ENCODE measurements around the gene RIPK4.
"Not testable (repeated sequence)": the region's sequence is repeated elsewhere in the genome, so short reads cannot be mapped to it uniquely, and the experiment has no call there.

The RIPK4 gene

GRCh38 chr21:41794600-41794999 is 27.7 kb upstream of the RIPK4 start:
- DNase-seq, result no peak

GRCh38 chr21:41792711-41793110 is 25.9 kb upstream of the RIPK4 start:
- no peak for DNase-seq

GRCh38 chr21:41786509-41786987 is 19.7 kb upstream of the RIPK4 start:
- no peak for DNase-seq

GRCh38 chr21:41785262-41785661 is 18.4 kb upstream of the RIPK4 start:
- not testable (repeated sequence) for DNase-seq

GRCh38 chr21:41784456-41785102 is 17.7 kb upstream of the RIPK4 start:
- no peak for DNase-seq

GRCh38 chr21:41783476-41784180 is 16.8 kb upstream of the RIPK4 start:
- DNase-seq, result no peak

- no peak for DNase-seq
Observed at GRCh38 chr21:41781050-41781410, 14.2 kb upstream of the RIPK4 start.

- DNase-seq, result no peak
Observed at GRCh38 chr21:41780337-41781049, 13.6 kb upstream of the RIPK4 start.

- no peak for DNase-seq
Observed at GRCh38 chr21:41779659-41780058, 12.8 kb upstream of the RIPK4 start.

GRCh38 chr21:41778930-41779600 is 12.2 kb upstream of the RIPK4 start:
- no peak for DNase-seq

- no peak for DNase-seq
Observed at GRCh38 chr21:41777951-41778815, 11.3 kb upstream of the RIPK4 start.

- no peak for DNase-seq
Observed at GRCh38 chr21:41776778-41777177, 9.9 kb upstream of the RIPK4 start.

GRCh38 chr21:41775149-41775472 is 8.3 kb upstream of the RIPK4 start:
- DNase-seq, result no peak

- no peak for DNase-seq
Observed at GRCh38 chr21:41774467-41775148, 7.8 kb upstream of the RIPK4 start.

- DNase-seq, result no peak
Observed at GRCh38 chr21:41772351-41773080, 5.7 kb upstream of the RIPK4 start.

GRCh38 chr21:41771625-41771945 is 4.7 kb upstream of the RIPK4 start:
- no peak for DNase-seq

- DNase-seq, result no peak
Observed at GRCh38 chr21:41770901-41771624, 4.2 kb upstream of the RIPK4 start.

GRCh38 chr21:41769933-41770332 is 3.1 kb upstream of the RIPK4 start:
- DNase-seq, result no peak

- DNase-seq, result no peak
Observed at GRCh38 chr21:41769521-41769920, 2.7 kb upstream of the RIPK4 start.

- no peak for DNase-seq
Observed at GRCh38 chr21:41769111-41769510, 2.3 kb upstream of the RIPK4 start.
